Measurements from ENCODE around the gene TBCD.

DNA sequence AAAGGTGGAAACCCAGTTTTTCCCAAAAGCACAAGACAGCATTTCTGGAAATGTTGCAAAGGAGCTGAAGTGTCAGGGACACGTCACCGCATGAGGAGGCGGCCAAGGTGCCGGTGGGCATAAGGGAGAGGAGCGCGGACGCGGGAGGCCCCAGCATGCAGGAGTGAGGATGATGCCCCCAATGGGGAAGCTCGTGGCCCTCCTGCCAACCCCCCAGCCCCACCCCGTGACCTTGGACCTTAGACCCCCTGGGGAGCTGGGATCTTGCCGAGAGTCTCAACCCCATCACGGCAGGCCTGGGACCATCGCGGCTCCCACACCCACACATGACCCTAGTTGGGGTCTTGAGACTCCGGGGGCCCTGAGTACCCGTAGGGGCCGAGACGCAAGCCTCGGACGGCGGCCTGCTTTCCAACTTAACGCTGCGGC lies 208.1 kb downstream of the TBCD start:
- TF ChIP-seq, protein P1, sequence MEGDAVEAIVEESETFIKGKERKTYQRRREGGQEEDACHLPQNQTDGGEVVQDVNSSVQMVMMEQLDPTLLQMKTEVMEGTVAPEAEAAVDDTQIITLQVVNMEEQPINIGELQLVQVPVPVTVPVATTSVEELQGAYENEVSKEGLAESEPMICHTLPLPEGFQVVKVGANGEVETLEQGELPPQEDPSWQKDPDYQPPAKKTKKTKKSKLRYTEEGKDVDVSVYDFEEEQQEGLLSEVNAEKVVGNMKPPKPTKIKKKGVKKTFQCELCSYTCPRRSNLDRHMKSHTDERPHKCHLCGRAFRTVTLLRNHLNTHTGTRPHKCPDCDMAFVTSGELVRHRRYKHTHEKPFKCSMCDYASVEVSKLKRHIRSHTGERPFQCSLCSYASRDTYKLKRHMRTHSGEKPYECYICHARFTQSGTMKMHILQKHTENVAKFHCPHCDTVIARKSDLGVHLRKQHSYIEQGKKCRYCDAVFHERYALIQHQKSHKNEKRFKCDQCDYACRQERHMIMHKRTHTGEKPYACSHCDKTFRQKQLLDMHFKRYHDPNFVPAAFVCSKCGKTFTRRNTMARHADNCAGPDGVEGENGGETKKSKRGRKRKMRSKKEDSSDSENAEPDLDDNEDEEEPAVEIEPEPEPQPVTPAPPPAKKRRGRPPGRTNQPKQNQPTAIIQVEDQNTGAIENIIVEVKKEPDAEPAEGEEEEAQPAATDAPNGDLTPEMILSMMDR (tag by site-specific recombination; IDR thresholded peaks at IDR 0.05), result no peak
- TF ChIP-seq BCL11A (tag by site-specific recombination; IDR thresholded peaks at IDR 0.05; ENCODE audit: low read depth) (no peak), ZNF302 (tag by site-specific recombination; IDR thresholded peaks at IDR 0.05; ENCODE audit: low read depth) (no peak), TCF7L2 (IDR thresholded peaks at IDR 0.05; ENCODE audit: borderline replicate concordance, low read depth, low read length) (no peak), ZNF549 (tag by site-specific recombination; IDR thresholded peaks at IDR 0.05) (no peak), ZNF175 (tag by site-specific recombination; IDR thresholded peaks at IDR 0.05) (no peak), KLF10 (tag by site-specific recombination; IDR thresholded peaks at IDR 0.05) (no peak), ZNF560 (tag by site-specific recombination; IDR thresholded peaks at IDR 0.05; ENCODE audit: borderline replicate concordance) (no peak)
- TF ChIP-seq, protein P2, sequence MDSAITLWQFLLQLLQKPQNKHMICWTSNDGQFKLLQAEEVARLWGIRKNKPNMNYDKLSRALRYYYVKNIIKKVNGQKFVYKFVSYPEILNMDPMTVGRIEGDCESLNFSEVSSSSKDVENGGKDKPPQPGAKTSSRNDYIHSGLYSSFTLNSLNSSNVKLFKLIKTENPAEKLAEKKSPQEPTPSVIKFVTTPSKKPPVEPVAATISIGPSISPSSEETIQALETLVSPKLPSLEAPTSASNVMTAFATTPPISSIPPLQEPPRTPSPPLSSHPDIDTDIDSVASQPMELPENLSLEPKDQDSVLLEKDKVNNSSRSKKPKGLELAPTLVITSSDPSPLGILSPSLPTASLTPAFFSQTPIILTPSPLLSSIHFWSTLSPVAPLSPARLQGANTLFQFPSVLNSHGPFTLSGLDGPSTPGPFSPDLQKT (IDR thresholded peaks at IDR 0.05; ENCODE audit: borderline replicate concordance, low read depth, low read length), result no peak
- TF ChIP-seq, protein P3, sequence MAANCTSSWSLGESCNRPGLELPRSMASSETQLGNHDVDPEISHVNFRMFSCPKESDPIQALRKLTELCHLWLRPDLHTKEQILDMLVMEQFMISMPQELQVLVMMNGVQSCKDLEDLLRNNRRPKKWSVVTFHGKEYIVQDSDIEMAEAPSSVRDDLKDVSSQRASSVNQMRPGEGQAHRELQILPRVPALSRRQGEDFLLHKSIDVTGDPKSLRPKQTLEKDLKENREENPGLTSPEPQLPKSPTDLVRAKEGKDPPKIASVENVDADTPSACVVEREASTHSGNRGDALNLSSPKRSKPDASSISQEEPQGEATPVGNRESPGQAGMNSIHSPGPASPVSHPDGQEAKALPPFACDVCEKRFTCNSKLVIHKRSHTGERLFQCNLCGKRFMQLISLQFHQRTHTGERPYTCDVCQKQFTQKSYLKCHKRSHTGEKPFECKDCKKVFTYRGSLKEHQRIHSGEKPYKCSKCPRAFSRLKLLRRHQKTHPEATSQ (tag by site-specific recombination; IDR thresholded peaks at IDR 0.05), result no peak

Data from HEK293 (cell line).